Measurements from ENCODE around the gene FGD2.

The FGD2 gene

GRCh38 chr6:37077191-37077904 lies 71.9 kb downstream of the FGD2 start:
- no peak overlapping the region for H3K4me3 ChIP-seq (ENCODE audit: low read depth, low read length)
- TF ChIP-seq CTCF (IDR thresholded peaks at IDR 0.05; ENCODE audit: borderline replicate concordance, insufficient read depth, low read depth, low read length): no peak

- no peak for TF ChIP-seq CTCF (IDR thresholded peaks at IDR 0.05; ENCODE audit: borderline replicate concordance, insufficient read depth, low read depth, low read length)
- no peak overlapping the region for H3K4me3 ChIP-seq (ENCODE audit: low read depth, low read length)
Observed at GRCh38 chr6:37077905-37078296, 72.4 kb downstream of the FGD2 start.

Data from GM12875 (cell line).